HG02840 (cell line): ENCODE data around the gene JDP2.
A peak's percentile ranks its signal among the peaks of the same experiment; 100 is the strongest.

Experiments
- ATAC-seq: cut with Tn5 transposase; IDR thresholded peaks from one replicate; pipeline ENCODE4 v1.9.1; 2021; ENCODE audit warnings: mild to moderate bottlenecking, moderate library complexity, moderate number of reproducible peaks; ENCODE audit not compliant: unreplicated experiment, low FRiP score

JDP2 gene

DNA sequence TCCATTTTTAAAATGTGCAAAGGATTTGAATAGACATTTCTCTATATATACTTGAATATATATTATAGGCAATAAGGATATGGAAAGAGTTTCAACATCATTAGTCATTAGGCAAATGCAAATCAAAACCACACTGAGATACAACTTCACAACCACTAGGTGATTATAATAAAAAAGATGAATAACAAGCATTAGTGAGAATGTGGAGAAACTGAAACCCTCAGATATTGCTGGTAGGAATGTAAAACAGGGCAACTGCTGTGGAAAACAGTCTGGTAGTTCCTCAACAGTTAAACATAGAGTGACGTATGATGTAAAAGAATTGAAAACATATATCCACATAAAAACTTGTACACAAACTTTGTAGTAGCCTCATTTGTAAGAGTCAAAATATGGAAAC is 82.7 kb downstream of the JDP2 start:
- ATAC-seq: no peak

DNA sequence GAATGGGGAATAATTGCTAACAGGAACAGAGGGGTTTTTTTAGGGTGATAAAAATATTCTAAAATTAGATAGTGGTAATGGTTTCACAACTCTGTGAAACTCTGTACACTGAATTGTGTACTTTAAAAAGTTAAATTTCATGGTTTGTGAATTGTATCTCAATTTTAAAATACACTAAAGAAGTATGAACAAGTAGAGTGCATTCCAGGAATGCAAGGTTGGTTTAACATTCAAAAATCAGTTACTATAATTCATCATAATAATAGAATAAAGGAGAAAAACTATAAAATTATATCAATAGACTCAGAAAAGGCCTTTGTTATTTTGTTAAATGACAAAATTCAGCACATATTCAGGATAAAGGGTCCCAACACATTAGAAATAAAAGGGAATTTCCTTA is 83.4 kb downstream of the JDP2 start:
- no peak for ATAC-seq

DNA sequence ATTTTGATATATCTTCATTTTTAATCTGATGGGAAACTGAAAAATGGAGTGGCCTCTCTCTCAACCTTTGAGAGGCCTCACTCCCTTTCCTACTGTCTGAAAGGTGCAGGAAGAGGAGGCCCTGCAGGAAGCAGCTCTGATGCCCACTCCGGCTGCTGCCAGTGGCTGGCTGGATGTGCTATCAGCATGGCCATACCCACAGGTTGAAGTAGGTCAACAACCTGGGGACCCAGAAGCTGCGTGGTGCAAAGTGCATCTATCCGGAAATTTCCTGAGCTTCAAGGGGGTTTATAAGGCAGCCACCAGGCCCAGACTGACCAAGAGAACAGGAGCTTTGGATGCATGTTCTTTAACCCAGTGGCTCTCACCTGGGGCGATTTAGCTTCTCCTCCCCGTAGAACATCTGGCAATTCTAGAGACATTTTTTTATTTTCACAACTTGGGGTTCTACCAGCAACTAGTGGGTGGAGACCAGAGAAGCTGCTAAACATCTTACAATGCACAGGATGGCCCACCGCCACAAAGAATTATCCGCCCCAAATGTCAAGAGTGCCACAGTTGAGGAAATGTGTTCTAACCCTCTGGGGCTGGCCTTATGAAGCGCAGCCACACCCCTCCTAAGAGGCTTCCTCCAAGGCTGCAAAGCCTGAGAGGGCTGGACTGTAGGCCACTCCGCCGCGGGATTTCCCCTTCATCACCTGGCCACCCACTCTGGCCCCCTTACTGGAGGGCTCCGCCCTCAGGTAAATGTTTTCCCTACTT is 86.3 kb downstream of the JDP2 start:
- peak; percentile 39 for ATAC-seq

DNA sequence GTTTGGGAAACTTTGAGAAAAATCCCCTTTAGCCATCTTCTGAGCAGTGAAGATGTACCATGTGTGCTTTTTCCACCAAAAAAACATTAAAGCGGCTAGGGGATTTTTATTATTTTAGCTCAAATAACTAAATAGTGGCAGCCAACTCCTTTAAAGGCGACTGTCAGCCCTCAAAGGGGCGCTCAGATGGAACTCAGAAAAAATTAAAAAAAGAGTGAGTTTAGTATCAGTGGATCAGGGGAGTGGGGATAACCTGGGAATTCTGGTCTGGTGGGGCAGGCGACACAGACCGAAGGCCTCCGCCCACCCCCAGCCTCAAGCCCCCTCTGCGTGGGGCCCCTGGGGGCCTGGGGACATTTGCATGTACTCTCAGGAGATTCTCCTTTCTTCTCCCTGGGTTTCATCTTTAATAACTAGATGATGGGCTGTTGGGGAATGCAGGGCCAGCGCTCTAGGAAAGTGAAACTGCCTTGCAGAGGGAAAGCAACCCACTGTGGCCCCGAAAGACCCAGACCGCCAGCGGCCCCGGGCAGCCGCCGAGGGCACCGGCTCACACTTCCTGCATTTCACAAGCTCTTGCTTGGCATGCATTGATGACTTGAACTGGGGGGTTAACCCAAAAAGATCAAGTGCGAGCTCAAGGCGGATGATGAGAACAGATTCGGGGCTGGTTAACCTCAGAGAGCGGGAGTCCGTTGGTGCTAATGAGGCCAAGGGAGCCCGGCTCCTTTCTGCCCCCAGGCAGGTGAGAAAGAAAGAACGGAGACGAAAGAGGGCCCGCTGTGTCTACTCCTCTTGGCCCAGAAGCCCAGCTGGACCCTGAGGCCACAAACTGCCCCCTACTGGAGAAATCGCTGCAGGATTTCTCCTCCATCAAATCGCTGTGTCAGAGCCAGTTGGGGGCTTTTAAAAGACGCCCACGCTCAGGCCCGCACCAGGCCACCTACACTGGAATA is 87.1 kb downstream of the JDP2 start:
- ATAC-seq: peak; percentile 36

DNA sequence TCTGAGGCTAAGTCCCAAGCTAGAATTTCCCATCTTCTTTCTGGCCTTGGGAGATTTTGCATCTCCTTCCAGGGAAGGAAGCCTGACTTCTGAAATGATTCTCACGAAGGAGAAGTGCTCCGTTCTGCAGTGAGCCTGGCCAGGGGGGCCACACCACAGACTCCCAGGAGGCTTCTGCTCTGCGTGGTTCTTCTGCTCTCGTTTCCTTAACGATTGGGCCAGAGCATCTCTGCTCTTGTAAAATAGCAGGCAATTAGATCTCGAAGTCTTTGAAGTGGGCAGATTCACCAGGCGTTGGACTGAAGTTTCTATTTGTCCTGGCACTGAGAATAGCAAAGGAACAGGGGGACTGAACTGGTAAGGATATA is 87.8 kb downstream of the JDP2 start:
- peak; percentile 53 for ATAC-seq

DNA sequence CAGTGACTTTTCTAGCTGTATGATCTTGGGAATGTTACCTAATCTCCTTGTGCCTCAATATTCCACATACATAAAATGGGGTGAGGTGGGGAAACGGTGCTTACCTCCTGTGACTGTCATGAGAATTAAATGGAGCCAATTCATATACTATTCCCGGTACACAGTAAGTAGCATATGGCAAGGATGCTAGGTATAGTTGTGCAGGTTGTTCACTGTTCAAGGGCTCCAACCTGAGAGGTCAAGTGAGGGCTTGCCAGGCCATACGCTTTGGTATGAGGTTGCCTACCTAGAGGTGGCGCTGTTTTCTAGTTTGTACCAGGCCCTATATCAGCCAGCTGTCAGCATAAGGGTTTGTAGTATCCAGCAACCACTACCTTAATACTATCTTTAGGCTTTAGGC is 90.8 kb downstream of the JDP2 start:
- no peak for ATAC-seq

DNA sequence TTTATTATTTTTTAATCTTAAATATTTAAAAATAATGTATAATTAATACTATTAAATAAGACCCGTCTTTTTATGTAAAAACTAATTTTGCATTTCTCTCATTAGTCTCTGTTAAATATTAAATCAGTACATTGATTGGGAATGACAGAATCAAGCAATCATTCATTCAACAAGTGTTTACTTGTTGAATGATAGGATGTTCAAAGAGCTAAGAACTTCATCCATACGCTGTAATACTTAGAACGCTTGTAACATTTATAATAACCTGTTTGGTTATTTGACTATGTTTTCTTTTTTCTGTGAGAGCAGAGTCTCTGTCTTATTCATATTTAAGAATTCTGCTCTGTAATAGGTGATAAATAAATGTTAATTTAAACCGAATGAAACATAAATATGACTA is 91.6 kb downstream of the JDP2 start:
- ATAC-seq: no peak

DNA sequence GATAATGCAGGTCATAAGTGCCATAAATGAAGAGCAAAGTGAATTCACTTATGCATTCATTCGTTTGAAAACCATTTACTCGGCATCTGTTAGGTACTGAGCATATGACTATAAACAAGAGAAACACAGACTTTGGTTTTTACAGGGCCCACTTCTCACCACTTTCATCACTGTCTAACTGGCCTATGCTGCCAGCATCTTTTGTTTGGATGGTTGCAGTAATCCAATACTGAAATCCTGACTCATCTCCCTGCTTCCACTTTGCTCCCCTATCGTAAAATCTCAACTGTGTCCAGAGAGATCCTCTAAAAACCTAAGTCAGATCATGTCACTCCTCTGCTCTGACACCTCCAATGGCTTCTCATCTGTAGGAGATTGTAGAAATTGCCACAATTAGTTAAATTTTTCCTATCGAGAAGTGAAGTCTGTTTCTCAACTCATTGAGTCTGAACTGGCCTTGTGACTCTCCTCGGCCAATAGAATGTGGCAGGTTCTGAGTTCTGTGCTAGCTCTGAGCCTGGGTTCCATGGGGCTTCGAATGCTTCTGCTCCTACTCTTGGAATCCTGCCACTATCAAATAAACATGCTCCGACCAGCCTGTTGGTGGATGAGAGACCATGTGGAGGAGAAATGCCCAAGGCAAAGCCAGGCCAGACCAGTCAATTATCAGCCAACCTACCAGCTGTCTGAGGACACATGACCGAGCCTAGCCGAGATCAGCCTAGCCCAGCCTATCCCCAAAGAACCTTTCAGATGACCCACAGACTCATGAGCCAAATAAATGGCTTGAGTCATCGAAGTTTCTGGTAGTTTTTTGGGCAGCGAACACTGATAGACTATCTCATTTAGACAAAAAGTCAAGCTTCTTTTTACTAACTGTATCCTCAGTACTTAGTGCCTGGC is 92.3 kb downstream of the JDP2 start:
- ATAC-seq: no peak

DNA sequence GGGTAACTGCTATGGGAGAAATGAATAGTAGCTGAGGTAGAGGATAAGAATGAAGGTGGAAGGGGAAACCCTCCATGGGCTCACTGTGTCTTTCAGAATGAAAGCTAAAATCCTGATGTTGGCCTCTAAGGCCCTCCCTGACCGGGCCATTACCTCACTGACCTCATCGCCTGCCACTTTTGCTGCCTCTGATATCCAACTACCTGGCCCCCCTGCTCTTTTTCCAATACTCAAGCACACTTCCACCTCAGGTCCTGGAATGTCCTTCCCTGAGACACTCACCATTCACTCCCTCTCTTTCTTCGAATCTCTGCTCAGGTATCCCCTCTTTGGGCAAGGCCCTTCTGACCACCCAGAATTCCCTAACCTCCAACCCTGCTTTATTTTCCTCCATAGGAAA is 93.0 kb downstream of the JDP2 start:
- ATAC-seq: no peak

DNA sequence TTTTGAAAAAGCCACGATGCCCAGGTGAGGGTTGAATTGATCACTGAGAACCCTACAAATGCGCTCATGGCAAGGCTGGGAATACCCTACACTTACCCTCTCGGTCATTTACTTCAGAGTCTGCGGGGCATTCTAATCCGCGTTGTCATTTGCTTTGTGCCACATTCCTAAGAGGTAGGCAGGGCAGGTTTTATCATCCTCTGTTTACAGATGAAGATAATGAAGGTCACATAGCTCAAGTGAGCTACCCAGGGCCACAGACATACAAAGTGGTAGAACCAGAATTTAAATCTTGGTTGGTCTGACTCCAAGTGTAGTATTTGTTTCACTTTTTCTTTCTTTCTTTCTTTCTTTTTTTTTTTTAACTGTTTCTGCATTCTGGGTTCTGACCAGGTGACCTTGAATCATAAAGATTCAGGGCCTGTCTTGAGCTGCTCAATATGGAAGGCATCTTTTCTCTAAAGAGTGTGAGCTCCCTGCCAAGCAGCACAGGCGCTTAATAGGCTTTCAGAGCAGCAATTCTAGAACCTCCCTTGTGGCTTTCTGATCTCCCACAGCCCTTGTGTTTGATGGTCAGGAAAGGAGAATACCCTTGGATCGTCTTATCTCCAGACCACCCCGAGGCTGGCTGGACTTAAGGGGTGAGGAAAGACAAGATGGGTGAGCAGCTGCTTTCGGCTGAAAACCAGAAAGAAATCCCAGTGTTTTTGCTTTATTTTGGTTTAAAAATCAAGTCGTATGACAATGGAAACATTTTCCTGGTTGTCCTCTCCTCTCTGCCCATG is 93.8 kb downstream of the JDP2 start:
- peak; percentile 28 for ATAC-seq

DNA sequence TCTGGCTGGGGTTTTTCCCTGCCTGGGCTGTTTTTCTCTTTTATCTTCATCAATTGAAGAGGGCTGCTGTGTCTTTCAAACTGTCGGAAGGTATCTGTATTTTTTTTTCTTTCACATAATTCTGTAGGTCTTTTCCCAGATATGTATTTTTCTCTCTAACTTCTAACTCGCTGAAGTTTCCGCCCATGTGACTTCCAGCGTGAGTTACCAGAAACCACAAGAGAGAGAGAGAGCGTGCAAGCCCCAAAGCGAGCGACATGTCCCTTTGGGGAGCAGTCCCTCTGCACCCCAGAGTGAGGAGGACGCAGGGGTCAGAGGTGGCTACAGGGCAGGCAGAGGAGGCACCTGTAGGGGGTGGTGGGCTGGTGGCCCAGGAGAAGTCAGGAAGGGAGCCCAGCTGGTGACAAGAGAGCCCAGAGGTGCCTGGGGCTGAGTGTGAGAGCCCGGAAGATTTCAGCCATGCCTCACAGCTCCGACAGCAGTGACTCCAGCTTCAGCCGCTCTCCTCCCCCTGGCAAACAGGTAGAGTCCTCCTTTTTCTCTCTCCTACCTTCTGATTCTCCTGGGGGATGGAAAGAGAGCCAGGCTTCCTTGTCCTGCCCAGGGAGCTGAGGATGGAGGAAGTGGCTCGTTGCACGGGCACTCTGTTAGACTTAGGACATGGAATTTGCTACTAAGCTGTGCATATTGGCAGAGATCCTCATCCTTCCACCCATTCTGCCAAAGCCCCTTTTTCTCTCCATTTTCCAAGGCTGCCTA is 94.6 kb downstream of the JDP2 start, which contains the start of gene BATF:
TSS of gene BATF (plus strand) at position 246 of the 759 bp plus-strand sequence. CDS start at position 460, 214 bp downstream.
- ATAC-seq: peak; percentile 46

DNA sequence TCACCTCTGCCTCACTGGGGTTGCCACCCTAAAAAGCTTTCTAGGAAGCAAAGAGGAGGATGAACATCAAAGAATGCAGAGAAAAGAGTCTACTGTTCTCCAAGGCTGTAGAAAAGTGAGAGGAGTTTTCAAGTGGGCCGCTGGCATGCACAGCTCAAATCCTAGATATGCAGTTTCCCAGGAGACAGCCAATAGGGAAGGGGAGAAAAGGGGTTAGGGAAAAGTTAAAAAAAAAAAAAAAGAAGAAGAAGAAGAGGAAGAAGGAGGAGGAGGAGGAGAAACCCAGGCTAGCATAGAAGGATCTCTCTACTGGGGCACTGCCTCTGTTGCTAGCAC is 95.1 kb downstream of the JDP2 start:
- ATAC-seq: no peak
